Colonic mucosa (tissue), 4 donors: ENCODE results near the gene DYSF. TPM values are rescaled to one million over a fixed set of nuclear protein-coding genes. Genes with fewer than 3 reads are reported as not detected.

Experiments used
- DNase-seq: peaks from one replicate; pipeline ENCODE4 v3.0.0-alpha.2; 2020
- H3K27ac ChIP-seq: fragments of 200-600 bp; one replicate; pipeline ENCODE4 v1.8.0; 2021
- H3K27me3 ChIP-seq: fragments of 200-600 bp; one replicate; pipeline ENCODE4 v1.8.0; 2021
- H3K36me3 ChIP-seq: fragments of 200-600 bp; one replicate; pipeline ENCODE4 v1.8.0; 2021
- H3K4me1 ChIP-seq: fragments of 200-600 bp; one replicate; pipeline ENCODE4 v1.8.0; 2021; ENCODE audit warnings: mild to moderate bottlenecking
- H3K4me3 ChIP-seq: fragments of 200-600 bp; one replicate; pipeline ENCODE4 v1.8.0; 2021
- H3K9ac ChIP-seq, 2 donors: one replicate each; pipeline ENCODE4 v1.7.0; 2013; ENCODE audit warnings: control low read depth in 2 of 2, low read depth in 2 of 2, low read length in 2 of 2
- H3K9me3 ChIP-seq: fragments of 200-600 bp; one replicate; pipeline ENCODE4 v1.8.0; 2021
- CTCF ChIP-seq: fragments of 200-600 bp; IDR thresholded peaks from one replicate; pipeline ENCODE4 v1.8.0; 2022; ENCODE audit warnings: antibody characterized with exemption, mild to moderate bottlenecking
- intact Hi-C: fragments of 100-400 bp; cut with DNase I; formaldehyde crosslinking; loops from one replicate; pipeline ENCODE4 v1.14.1; 2022
- total RNA-seq, 2 donors: library from RNA; stranded (reverse); fragmentation: NEBNext Ultra II Directional in 1 of 2; extraction: Animal tissue kit (Norgen Biotek cat#: 25700) in 1 of 2; gene quantifications; one replicate each; pipeline ENCODE4 v1.2.1, GENCODE V29; 2021
- donor health status: healthy.
- donor health status: DM: no; HTN: no; CAD: no.
- donor health status: DM: no; HTN: no; CAD: no.

DYSF gene
- total RNA-seq, 2 donors from 2014 or later: 2.4 to 7.5 TPM

GRCh38 chr2:71504611-71505010 lies 51.2 kb downstream of the DYSF start:
- Histone ChIP-seq H3K9me3 (no peaks in the 10 kb centered on the region), H3K4me3 (no peak overlapping the region), H3K9ac (no peak overlapping the region), H3K27ac (no peak overlapping the region), H3K27me3 (no peaks in the 10 kb centered on the region), H3K36me3 (no peaks in the 10 kb centered on the region), H3K4me1 (no peaks in the 10 kb centered on the region)
- no peak for TF ChIP-seq CTCF
- intact Hi-C loops: no loop called here
- DNase-seq: no peak

- no peak for TF ChIP-seq CTCF
- Histone ChIP-seq H3K4me3 (no peak overlapping the region), H3K27ac (no peak overlapping the region), H3K9ac (no peak overlapping the region), H3K27me3 (no peaks in the 10 kb centered on the region), H3K4me1 (no peaks in the 10 kb centered on the region), H3K9me3 (no peaks in the 10 kb centered on the region), H3K36me3 (no peaks in the 10 kb centered on the region)
- intact Hi-C loops: no loop called here
- DNase-seq: no peak
Observed at GRCh38 chr2:71505086-71505769, 51.9 kb downstream of the DYSF start.

GRCh38 chr2:71505770-71506140 lies 52.4 kb downstream of the DYSF start:
- H3K27me3 ChIP-seq: no peaks in the 10 kb centered on the region
- no peak overlapping the region for H3K4me3 ChIP-seq
- no peak overlapping the region for H3K27ac ChIP-seq
- DNase-seq: no peak
- TF ChIP-seq CTCF: no peak
- no peaks in the 10 kb centered on the region for H3K9me3 ChIP-seq
- intact Hi-C loops: no loop called here
- H3K4me1 ChIP-seq: no peaks in the 10 kb centered on the region
- no peaks in the 10 kb centered on the region for H3K36me3 ChIP-seq
- H3K9ac ChIP-seq: no peak overlapping the region

DNA sequence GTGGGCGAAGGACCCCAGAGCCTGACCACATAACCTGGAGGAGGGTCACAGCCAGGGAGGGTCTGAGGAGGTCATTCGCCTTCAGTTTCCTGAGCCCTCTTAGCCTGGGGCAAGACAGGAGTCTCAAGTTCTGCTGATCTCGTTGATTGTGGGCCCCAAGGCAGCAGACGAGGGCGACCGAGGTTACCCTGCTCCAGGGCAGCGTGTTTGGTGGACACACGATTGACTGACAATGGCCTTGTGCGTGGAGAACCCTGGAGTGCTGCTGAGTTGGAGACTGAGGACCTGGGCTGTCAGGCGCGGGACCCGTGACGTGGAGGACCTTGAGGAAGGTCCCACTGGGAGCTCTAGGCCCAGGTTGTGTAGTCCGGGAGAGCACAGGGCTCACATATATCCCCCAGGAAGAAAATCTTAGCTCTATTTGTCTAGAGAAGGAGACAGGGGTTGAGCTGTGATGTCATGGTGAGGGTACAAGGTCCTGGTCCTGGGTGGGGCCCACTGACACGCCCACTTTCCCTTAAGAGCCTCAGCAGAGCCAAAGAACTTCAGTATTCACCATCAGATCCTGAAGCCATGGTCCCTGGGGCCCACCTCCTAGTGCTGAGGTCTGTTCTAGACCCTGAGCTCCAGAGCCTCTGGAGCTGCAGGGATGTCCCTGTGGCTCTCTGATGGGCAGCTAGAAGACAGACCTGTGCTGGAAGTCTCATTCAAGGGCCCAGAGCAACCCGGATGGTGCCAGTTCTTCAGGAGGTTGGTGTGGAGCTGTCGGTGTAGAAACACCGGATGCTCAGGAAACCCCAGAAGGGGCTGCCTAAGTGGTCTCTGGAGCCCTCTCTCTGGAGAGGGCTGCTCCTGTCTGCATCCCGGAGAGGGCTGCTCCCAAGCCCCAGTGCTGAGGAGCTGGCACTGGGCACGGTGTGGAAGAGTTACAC lies 53.1 kb downstream of the DYSF start:
- H3K27ac ChIP-seq: no peak overlapping the region
- no peaks in the 10 kb centered on the region for H3K4me1 ChIP-seq
- no peaks in the 10 kb centered on the region for H3K36me3 ChIP-seq
- intact Hi-C loops: no loop called here
- TF ChIP-seq CTCF: no peak
- no peak overlapping the region for H3K9ac ChIP-seq
- no peak for DNase-seq
- no peak overlapping the region for H3K4me3 ChIP-seq
- H3K9me3 ChIP-seq: no peaks in the 10 kb centered on the region
- no peaks in the 10 kb centered on the region for H3K27me3 ChIP-seq

GRCh38 chr2:71507476-71507875 lies 54.1 kb downstream of the DYSF start:
- intact Hi-C loops: no loop called here
- Histone ChIP-seq H3K27me3 (no peaks in the 10 kb centered on the region), H3K9ac (no peak overlapping the region), H3K27ac (no peak overlapping the region), H3K4me3 (no peak overlapping the region), H3K4me1 (no peaks in the 10 kb centered on the region), H3K9me3 (no peaks in the 10 kb centered on the region), H3K36me3 (no peaks in the 10 kb centered on the region)
- TF ChIP-seq CTCF: no peak
- no peak for DNase-seq
